ENCODE results near the gene TLE4.

TLE4 gene

DNA sequence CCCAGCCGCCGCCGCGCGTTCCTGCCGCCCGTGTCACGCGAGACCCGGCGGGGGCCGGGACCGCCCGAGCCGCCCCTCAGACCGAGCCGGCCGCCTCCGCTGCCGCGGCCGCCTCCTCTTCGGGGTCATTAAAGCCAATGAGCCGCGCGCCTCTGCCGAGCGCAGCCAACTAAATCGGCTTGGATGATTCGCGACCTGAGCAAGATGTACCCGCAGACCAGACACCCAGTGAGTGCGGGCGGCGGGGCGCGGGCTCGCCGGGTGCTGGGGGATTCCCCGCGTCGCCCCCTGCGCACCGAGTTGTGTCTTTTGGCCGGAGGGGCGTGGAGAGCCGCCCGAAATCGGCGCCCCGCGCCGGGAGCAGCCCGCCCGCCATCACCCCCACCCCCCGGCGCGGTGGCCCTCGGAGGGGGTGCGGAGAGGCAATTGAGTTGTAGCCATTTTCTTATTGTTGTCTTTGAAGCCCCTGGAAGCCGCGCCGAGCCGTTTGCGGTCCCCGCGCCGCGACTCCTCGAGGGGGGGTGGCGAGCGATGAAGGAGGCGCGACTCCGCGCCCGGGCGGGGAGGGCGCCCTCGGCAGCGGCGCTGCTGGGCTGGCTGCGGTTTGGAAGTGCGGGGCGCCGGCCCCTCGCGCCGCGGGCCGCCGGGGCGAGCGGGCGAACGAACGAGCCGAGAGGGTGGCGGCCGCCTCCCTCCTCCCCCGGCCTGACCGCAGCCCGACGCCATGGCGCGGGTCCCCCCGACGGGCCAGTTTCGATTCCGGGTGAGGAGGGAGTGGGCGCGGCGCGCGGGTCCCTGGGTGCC, 1.0 kb downstream of the TLE4 start:
- peak; percentile 61 for DNase-seq

DNA sequence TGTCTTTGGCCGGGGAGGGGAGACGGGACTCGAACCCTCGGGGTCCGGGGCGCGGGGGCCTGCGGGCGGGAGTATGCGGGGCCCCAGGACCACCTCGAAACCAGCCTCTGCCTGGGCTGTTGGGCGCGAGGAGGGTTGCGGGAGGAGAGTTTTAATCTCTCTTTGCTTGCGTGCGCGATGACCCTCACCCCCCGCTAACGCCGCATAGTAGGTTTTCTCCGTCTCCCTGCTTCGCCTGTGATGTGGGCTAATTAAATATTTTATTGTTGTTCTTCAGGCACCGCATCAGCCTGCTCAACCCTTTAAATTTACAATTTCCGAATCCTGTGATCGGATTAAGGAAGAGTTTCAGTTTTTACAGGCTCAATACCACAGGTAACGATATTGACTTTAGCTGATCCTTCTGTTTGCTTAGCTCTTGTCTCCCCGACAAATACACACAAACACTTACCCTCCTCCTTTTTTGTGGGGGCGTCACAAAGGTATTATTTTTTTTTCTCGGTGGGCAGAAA, 1.7 kb downstream of the TLE4 start:
- DNase-seq, result no peak

DNA sequence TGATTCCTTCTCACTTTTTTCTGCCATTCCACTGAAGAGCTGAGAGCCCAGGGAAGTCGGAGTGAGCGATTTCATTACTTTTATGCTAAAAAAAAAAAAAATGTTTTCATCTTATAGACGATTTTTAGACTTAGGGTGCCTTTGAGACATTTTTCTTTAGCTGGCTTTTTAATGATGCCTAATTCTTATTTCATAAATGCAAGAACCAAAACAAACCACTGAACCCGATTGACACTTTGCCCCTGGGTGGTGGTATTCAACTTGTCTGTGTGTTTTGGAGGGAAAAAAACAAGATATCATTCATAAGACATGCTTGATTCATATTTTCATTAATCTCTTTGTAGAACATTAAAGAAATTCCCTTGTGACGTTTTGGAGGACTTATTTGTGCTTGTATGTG, 2.4 kb downstream of the TLE4 start:
- DNase-seq, result no peak

DNA sequence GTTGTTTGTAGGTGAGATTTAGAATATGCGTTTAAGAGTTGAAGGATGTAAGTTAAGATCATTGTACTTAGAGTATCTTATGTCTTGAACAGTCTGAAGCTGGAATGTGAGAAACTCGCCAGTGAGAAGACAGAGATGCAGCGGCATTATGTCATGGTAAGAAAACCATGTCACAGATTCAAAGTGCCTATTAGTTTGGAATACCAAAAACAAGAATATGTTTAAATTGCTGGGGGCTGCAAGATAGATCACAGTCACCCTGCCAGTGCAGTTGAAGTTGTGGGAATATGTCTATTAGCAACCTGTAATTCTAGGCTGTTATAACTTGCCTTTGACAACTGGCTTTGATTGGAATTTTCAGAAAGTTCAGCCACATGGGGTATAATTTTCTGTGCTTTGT, 3.0 kb downstream of the TLE4 start:
- DNase-seq, result no peak

DNA sequence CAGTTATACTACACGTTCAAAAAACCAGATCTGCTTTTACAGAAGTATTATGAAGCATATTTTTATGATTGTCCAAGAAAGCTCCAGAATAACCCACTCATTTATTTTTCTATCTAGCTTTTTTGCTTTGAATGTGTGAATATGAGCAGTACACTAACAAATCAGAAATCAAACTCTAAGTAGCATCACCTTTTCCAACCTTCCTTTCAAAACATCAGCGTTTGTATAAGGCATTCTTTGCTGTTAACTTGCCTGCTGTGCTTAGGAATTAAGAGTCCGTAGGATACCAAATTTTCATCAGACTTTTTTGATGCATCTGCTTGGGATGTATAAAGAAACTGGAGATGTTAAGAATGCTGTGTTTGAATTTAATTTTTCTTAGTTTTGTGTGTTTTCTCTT, 3.8 kb downstream of the TLE4 start:
- no peak for DNase-seq

DNA sequence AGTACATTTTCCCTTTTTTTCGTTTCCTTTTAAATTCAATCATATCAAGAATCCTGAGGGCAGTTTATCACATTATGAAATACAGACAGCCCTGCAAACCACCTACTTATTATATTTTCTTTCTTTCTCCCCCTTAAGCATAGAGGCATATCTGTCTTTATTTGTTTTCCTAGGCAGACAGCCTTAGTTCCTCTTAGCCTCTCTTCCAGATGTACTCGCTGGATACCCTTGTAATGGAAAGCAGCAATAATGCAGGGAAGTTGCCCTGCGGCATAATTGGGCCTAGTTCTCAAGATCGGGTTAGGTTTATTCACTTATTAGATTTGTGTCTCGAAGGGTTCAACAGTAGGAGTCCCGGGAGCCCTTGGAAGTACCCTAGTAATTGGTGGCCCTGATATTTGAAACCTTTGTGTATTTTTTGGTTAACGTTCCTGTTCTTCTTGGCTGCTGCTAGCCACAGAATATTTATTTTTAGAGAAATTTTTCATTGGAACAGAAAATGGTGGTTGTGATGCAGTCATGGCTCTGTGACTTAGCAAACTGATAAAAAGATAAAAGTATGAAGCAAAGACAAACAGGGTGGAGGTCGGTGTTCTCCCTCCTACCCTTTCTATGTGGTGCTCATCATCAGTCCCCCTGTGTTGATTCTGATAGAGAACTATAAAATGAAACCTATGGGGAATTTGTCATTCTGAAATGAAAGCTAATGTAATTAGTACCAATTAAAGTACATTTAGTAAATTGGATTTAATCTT, 6.4 kb downstream of the TLE4 start:
- DNase-seq, result no peak

DNA sequence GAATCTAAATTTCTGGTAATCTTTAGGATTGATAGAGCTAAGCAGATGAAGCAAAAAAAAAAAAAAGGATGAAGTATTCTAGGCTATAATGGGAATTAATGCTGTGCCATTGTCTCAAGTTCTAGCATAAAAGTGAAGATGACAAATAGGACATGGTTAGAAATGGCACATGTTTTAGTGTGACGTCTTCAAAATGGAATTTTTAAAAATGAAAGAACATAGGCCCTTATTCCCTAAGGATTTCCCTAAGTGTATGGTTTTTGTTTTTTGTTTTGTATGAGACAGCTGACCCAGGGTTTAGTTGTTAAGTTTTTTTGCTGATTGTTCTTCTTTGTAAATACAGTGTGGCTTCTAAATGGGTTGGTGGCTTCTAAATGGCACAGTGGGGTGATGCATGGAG, 7.1 kb downstream of the TLE4 start:
- no peak for DNase-seq

DNA sequence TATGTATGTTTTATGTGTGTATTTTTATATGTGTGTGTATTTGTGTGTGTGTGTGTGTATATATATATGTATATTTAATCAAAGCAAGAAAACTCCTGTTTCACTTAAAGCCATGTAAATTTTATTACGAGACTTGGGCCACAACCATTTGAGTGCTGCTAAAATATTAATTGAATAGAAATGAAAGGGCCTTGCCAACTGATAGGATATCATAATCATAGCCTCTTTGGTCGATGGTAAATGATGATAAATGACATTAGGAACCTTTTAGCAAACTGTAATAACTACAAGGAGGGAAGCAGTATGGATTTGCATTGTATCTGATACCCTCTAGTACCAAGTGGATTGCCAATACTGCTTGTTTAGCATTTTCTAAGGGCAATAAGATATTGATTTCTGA, 7.9 kb downstream of the TLE4 start:
- DNase-seq, result no peak

DNA sequence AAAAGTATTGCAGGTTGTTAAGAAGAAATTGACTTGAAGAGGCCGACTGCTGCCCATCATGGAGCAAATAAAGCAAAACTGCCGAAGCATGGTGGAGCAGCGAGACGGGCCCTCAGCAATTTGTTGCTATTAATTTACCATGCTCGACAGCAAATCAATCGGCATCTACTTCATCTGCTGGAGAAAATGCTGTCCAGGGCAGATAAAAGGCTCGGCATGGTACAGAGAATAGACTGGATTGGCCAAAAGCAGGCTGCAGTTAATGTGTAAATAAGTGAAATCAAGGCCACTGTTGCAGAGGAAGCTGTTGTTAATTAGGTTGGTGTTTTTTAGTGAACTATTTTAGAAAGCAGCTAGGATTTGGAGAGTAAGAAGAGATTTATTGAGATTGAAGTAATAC, 8.3 kb downstream of the TLE4 start:
- DNase-seq, result no peak

DNA sequence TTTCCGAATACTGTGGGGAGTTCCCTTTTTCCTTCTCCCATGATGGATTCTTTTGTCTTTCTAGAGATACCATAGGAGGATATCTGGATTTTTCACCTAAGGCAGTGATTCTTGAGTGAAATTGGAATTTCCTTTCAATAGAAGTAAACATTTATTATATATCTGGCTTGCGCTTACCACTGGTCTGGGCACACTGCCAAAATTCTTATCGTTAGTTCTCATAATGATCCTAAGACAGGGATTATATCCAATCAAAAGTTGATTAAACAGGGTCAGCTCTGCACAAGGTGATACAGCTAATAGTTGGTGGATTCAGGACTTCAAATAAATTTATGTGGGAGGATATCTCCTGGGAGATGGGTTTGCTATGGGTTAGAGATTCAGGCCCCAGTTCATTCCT, 9.6 kb downstream of the TLE4 start:
- no peak for DNase-seq

DNA sequence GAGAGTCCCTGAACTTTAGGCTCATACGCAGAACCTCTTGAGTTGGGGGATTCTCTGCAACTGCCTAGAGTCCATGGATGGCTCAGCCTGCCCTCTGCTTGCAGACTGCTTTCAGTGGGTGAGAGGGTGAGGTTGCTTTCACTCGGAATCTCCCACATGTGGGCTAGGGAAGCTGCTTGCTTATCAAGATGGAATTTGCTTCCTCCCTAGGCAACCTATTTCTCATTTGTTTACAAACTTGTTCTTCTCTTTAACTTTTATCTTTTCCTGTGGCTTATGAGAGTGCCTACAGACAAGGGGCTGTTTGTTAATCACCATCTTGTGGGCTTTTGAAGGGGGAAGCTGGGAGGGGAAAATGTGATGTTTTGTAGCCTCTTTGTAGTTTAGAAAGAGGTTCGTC, 10.0 kb downstream of the TLE4 start:
- peak; percentile 29 for DNase-seq

DNA sequence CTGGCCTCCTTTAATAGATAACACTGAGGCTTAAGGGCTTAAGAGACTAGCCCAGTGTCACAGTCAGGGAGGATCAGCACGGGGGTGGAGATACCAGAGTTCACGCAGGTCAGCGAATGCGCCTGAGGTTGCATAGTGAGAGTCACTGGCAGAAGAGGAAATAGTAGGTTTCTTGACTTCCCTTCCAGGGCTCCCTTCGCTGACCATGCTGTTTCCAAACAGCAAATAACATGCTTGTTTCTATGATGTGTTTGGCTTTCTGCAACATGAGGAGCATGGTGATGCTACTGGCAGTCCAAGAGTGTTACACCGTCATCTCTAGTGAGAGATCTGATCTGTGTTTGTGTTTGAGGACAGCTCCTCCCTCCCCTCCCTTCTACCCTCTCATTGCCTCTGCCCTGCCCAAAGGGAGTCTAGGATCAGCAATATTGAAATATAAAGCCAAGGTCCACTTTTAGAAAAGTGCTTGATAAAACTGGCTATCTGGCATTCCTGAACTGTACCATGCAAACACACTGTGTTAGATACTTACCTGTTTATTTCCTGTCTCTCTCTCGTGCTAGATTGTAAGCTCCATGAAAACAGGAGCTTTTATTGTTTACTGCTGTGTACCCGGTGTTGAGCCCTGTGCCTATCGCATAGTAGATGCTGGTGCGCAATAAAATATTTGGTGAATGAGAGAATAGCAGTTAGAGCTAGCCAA, 12.3 kb downstream of the TLE4 start:
- peak; percentile 19 for DNase-seq

DNA sequence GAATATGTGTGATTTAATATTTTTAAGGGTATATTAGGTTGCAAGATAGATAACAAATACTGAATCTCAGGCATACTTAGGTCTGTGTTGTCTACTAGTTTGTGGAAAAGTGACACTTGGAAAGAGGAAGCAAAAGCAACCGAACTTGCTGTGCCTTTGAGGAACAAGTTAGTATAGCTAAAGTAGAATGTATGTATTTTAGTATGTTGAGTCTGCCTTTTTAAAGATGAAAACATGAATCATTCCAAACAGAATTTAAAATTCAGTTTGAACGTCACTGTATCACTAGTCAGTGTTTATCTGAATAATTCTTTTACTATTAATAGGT, 12.9 kb downstream of the TLE4 start:
- no peak for DNase-seq

DNA sequence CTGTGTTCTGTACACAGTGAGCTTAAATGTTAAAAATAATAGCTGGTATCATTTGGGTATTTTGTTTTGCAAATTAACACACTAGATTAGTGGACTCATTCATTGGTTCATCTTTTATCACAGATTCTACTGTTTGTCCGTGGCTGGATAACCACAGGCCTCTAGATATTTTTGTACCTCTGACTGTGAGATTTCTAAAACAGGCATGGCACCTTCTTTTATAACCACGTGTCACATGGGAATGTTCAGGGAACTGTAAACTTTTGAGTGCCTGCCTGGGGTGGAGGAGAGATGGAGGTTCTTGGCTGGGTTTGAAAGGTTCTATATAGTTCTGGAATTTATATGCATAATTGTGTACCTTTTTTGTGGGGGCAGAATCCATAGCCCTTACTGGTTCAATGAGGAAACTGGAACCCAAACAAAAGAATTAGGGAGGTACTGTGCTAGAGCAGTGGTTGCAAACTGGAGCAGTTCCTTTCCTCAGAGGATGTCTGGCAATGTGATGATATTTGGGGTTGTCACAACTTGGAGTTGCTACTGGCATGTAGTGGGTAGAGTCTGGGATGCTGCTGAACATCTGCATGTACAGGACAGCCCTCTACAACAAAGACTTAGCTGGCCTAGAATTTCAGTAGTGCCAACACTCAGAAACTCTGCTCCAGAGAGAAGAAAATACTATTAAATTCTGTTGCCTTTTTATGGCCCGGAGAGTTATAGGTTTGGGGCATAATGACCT, 16.9 kb downstream of the TLE4 start:
- DNase-seq, result no peak

DNA sequence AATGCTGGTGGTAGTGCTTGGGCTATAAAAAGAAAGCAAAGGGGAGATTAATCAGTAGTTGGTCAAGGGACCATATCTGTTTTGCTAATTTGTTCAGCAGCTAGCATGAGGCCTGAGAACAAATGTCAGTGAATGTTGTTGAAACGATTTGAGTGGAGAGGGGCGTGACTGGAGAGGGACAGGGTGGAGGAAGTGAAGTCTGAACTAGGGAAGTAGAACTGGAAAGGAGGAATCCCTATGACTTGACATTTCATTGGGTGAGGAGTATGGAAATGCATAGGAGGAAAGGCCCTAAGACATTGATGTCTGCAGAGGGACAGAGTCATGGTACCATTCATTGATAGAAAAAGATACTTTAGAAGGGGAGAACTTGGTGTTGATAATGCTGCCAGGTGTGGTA, 19.7 kb downstream of the TLE4 start:
- no peak for DNase-seq

DNA sequence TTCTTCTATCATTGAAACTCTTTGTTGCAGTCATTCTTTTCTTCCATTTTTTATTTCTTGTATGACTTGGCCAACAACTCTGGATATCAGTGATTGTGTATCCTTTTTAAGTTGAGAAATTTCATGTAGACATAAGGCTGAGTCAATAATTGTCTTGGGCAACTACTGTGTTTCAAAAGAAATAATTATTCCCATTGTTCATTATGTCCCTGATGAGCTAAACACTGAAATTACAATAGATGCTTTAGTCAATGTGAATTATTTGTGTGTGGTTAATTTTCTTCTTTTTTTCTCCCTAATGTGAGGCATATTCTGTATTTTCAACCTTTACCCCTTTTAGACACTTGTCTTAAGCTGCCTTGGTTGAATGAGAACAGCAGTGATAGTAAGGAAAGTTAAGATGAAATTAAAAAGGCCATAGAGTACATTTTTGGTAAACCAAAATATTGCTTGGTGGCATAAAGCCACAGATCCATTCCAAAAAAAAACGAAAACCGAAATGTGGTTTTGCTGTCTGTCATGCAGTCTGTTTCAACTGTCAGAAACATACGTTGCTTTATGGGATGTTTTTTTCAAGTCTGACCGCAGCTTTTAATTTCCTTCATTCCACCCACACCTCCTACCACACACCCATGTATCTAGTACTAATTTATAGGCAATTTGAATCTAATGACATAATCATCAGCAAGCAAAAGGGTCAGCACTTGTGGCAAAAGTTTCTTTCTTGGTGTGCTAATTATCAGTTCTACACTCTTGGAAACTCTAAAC, 21.1 kb downstream of the TLE4 start:
- no peak for DNase-seq

DNA sequence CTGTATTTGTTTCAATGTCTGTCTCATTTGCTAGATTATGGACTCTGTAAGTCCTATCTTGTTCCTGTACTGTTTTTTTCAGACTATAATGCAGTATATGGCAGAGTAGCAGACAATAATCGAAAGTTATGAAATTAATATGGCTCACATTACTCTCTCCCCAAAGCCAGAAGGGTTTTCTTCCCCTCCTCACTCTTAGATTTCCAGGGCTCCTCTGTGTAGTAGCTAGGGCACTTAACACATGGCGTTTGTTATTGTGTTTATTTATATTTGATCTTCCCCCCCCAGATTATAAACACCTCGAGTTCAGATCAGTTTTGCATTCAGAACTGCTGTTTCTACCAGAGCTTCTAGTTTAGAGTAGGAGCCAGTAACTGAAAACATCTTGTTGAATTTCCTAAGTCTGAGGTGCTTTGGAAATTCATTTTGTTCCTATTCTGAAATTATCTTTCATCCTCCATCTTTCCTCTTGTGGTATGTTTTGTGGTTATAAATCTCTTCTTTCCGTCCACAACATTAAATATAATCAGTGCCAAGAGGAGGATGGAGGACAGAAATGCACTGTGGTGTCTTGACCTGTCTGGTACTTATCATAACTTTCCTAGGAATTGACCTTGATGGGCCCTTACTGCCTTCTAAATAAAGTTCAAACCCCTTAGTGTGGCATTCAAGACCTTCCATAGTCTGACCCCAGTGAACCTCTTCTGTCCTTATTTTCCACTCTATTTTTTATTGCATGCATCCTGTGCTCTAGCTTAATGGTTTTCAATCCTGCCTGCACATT, 27.0 kb downstream of the TLE4 start:
- DNase-seq, result no peak

DNA sequence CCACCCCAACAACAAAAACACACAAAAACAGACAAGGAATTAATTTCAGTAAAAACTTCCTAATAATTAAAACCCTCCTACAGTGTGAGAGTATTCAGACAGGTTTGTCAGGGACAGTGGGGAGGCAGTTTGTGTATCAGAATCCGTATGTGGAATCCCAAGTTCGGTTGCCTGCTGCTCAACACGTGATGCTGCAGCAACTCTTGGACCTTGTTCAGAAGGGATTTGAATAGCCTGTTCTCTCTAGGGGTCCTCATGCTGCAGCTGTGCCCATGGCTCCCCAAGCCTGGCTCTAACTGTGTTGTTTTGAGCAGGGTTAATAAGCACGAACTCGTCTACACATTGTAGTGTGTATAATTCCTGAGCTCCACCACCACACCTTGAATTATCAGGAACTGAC, 28.7 kb downstream of the TLE4 start:
- DNase-seq, result no peak

DNA sequence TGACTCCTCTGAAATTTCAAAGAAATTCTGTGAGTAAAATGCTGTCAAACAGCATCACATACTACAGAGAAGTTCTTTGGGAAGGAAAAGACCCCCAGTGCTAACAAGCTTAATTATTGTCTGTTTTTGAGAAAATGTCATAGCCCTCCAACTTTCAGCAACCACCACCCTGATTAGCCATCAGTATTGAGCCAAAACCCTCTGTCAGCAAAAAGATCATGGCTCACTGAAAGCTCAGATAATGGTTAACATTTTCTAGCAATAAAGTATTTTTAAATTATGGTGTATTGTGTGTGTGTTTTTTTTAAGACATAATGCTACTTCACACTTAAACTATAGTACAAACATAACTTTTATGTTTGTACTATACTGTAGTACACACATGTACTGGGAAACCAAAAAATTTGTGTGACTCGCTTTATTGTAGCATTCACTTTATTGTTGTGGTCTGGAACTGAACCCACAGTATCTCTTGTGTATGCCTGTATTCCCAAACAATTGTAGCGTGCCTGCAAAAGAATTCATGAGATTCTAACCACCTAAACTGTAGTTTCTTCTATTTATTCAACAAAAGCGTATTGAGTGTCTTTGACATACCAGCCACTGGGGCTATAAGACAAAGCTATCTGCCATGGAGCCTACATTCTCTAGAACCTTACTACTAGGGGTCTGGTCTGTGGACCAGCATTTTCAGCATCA, 31.6 kb downstream of the TLE4 start:
- DNase-seq, result no peak

DNA sequence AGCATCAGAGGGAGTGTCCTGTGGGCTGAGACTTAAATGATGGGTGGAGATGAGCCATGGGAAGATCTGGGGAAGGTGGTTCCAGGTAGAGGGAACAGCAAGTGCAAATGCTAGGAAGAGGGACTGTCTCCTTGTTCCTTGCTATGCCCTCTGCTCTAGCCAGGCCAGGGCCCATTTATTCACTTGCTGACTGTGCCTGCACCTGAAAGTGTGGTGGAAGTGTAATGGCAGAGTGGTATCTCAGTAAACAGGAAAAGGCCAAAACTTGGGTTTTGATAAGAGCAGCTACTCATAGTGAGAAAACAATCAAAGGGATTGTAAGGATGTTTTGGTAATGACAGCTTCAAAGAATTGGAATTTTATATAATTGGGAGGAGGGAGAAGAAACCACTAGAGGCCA, 32.4 kb downstream of the TLE4 start:
- DNase-seq, result no peak

Data from activated CD8-positive, alpha-beta memory T cell treated with anti-CD3 and anti-CD28 coated beads, Interleukin-2, amount 50 U/mL, for 4 hours (primary cell).